A549 (cell line): ENCODE measurements around the gene ZEB1.

Source experiments
- CTCF ChIP-seq: fragments of >200 bp; sonication (Bioruptor Twin); formaldehyde crosslinking; IDR thresholded peaks from 3 replicates; pipeline ENCODE4 v1.5.1; 2016
- KDM1A ChIP-seq: fragments of 200-600 bp; sonication (generic); IDR thresholded peaks from 2 replicates; pipeline ENCODE4 v1.6.1; 2016; ENCODE audit warnings: low read depth, mild to moderate bottlenecking
- POLR2A ChIP-seq: IDR thresholded peaks from 2 replicates; pipeline ENCODE4 v1.6.1; 2012; ENCODE audit warnings: mild to moderate bottlenecking, low read length

DNA sequence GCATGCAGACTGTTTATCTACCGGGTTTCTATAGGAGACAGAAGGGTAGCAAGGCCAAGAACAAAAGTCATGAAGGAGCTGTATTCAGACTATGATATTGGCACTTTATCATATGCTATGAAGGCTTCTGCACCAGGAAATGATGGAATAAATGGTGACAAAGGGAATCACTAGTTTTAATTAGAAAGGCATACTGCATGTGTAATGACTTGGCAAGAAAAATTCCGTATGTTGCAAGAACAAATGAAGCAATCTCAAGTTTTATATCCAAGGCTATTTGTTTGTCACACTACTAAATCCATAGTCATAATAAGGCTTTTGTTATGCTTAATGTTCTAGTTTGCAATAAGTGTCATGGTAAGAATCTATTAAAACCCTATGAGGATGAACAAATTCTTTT is 230.9 kb downstream of the ZEB1 start:
- TF ChIP-seq KDM1A = no peak
- no peak for TF ChIP-seq POLR2A
- TF ChIP-seq CTCF = no peak
